ENCODE data around the gene WFDC5.

DNA sequence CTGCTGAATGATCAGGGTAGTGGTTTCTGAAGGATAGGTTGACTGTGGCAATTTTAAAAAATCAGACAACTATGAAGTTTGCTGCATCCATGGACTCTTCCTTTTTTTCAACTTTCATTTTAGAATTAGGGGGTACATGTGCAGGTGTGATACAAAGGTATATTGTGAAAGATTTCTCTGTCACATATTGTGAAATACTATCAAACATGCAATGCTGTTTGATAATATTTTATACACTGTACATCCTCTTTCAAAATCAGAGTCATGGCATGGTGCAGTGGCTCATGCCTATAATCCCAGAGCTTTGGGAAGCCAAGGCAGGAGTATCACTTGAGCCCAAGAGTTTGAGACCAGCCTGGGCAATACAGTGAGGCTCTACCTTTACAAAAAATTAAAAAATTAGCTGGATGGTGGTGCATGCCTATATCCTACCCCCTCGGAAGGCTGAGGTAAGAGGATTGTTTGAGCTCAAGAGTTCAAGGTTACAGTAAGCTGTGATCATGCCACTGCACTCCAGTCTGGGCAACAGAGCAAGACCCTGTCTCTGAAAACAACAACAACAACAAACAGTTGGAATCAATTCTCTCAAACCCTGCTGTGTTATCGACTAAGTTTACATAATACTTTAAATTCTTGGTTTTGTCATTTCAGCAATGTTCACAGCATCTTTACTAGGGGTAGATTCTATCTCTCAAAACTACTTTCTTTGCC, 4.7 kb upstream of the WFDC5 start:
- TF ChIP-seq, protein P1, sequence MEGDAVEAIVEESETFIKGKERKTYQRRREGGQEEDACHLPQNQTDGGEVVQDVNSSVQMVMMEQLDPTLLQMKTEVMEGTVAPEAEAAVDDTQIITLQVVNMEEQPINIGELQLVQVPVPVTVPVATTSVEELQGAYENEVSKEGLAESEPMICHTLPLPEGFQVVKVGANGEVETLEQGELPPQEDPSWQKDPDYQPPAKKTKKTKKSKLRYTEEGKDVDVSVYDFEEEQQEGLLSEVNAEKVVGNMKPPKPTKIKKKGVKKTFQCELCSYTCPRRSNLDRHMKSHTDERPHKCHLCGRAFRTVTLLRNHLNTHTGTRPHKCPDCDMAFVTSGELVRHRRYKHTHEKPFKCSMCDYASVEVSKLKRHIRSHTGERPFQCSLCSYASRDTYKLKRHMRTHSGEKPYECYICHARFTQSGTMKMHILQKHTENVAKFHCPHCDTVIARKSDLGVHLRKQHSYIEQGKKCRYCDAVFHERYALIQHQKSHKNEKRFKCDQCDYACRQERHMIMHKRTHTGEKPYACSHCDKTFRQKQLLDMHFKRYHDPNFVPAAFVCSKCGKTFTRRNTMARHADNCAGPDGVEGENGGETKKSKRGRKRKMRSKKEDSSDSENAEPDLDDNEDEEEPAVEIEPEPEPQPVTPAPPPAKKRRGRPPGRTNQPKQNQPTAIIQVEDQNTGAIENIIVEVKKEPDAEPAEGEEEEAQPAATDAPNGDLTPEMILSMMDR (IDR thresholded peaks at IDR 0.05) = no peak
- no peak for TF ChIP-seq EZH2 (IDR thresholded peaks at IDR 0.05)
